GM15510 (cell line): Measurements from ENCODE around the gene CDK18.

Source experiments
- POLR2A ChIP-seq: IDR thresholded peaks from 3 replicates; pipeline ENCODE4 v1.6.1; 2011; ENCODE audit warnings: borderline replicate concordance; ENCODE audit not compliant: insufficient read length; ENCODE audit errors: extremely low read depth

CDK18 gene

DNA sequence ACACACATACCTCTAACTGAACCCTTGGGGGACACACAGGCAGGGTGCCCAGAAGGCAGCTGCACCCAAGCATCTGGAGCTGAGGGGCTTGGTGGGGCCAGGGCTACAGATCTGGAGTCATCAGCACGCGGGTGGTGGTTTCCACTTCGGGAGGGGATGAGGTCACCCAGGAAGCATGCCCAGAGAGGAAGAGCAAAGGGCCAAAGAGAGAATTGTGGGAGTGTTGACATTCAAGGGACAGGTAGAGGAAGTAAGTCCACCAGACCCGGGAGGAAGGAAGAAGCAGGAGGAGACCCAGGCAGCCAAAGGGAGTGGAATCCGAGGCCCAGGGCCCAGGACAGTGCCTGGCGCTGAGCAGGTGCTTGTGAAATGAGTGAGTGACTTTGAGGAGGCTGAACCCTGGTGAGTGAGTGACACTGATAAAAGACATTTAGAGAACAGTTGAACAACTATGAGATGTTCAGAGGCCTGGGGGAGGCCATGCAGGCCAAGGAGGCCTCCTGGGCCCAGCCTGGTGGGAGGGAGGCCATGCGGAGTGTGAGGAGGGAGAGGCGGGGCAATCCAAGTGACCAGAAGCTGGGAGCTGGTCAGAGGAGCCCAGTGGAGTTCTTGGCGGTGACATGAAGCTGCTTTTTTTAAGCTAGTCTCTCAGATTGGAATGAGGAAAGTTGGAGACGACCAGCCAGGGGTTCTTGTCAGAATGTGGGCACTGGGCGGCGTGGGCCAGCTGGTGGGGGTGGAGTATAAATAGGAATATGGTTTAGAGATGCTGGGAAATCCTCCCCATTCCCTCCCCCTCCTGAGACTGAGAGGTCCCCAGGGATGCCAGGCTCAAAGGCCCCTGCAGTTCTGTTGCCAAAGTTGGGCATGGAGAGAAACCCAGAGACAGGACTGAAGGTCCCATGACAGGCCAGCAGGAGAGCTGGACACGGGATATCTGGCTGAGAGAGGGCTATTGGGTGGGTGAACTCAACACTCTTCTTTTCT is 7.9 kb downstream of the CDK18 start:
- TF ChIP-seq POLR2A: no peak

DNA sequence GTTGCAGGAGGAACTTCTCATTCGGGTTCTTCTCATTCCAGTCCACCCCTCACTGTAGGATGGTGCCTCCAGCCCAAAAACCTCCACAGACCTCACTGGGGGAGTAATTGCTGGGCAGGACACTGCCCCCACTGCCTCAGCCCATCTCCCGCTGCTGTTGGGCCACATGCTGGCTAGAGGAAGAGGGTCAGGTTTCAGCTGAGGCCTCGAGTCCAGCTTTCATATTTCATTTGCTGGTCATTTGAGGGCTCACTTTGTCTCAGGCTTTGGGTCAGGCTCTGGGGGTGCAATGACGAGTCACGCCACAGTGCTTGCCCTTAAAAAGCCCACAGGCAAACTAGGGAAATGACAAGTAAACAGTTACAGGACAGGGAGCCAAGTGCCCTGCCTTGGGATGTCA is 9.3 kb downstream of the CDK18 start:
- no peak for TF ChIP-seq POLR2A

DNA sequence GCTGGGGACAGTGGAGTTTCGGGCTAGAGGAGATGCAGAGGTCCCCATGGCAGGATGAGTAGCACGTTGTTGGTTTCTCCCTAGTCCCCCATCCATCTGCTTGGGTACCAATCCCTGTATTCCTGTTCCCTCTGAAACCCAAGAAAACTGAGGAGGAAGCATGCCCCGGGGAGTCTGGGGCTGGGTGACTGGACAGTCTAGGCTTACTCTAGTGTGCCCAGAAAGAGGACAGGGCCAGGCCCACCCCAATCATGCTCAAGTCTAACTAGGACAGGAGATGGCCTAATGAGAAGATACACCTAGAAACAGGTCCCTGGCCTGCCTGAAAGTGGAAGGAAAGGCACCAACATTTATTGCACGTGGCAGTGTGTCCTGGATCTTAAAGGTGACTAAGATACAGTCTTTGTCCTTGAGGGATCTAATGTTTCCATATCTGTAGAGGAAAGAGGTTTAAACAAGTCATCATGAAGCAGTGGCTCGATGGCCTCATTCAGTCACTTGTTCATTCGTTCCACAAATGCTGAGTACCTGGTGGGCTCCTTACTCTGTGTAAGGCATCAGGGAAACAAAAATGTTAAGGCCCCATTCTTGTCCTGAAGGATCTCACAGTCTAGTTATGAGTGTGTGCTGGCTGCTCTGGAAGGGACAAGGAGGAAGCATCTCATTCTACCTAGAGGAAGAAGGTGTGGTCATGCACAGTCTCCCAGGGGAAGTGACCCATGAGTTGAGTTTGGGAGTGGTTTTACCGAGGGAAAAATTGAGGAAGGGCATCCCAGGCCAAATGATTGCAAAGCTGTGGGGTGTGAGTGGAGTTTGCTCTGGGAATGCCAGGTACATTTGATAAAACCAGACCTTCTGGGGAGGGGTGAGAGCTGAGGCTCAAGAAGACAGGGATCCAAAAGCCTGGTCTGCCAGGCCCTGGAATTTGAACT is 10.0 kb downstream of the CDK18 start:
- no peak for TF ChIP-seq POLR2A

DNA sequence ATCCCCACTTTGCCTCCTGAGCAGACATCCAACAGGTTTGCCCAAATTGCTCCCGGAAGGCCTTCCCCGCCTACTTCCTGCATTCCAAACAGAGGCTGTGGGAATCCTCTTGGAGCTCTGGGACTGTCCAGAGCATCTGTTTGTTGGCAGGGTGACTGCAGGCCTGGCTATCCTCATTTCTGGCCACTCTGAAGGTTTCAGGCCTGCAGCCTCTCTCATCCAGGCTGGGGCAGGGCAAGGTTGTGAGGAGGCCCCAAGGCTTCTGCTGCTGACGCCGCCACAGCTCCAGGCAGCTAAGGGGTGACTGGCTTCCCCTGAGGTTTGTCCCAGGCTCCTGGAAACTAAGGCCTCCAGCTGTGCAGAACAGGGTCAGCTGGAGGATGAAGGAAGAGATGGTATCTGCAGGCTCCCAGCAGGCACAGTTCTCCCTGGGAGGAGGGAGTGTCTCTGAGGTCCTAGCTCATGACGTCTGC is 11.3 kb downstream of the CDK18 start:
- TF ChIP-seq POLR2A: no peak

DNA sequence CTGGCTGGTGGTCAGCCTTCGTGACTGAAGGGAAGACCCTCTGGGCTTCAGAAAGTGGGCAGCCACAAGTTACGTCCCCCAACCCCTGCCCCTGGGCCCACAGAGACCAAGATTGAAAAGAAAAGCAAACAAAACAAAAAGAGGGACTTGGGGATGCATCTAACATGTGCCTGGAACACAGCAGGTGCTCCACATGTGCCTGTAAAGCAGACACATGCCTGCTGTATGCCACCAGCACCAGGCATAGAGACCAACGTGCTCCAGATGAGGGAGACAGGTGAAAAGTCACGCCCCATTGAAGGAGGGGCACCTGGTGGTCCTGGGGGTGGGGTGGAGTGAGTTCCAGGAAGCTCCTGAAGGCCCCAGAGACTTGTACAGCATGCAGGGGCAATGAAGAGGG is 11.9 kb downstream of the CDK18 start:
- no peak for TF ChIP-seq POLR2A

DNA sequence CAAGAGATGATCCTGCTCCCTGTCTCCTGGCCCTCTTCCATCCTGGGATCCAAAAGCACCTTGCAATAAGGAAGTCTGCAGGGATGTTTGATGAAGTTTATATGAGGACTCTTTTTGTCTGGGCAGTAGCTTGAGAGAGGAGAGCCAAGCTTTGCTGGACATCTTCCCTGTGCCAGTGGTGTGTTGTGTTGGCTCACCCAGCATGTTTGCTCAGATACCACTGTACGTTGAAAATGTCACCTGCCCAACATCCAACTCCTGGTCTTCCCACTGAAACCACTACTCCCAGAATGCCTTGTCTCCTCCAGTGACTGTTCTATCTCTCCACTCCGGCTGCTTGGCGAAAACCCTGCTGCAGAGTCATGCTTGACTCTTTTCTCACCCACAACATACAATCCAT is 12.8 kb downstream of the CDK18 start:
- TF ChIP-seq POLR2A: no peak

DNA sequence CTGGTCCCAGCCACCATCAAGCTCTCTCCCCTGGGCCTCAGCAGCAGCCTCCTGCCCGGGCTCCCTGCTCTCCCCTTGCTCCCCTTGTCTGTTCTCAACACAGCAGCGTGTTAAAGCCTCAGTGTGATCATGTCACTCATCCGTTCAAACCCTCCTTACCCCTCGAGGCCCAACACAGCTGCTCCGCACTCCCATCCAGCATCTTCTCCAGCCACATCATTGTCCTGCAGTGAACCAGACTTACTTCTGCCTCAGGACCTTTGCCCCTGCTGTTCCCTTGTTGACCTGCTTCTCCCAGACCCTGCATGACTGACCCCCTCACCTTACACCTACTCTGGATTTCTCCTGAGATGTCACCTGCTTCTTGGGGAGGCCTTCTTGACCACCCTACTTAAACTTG is 13.3 kb downstream of the CDK18 start:
- no peak for TF ChIP-seq POLR2A

DNA sequence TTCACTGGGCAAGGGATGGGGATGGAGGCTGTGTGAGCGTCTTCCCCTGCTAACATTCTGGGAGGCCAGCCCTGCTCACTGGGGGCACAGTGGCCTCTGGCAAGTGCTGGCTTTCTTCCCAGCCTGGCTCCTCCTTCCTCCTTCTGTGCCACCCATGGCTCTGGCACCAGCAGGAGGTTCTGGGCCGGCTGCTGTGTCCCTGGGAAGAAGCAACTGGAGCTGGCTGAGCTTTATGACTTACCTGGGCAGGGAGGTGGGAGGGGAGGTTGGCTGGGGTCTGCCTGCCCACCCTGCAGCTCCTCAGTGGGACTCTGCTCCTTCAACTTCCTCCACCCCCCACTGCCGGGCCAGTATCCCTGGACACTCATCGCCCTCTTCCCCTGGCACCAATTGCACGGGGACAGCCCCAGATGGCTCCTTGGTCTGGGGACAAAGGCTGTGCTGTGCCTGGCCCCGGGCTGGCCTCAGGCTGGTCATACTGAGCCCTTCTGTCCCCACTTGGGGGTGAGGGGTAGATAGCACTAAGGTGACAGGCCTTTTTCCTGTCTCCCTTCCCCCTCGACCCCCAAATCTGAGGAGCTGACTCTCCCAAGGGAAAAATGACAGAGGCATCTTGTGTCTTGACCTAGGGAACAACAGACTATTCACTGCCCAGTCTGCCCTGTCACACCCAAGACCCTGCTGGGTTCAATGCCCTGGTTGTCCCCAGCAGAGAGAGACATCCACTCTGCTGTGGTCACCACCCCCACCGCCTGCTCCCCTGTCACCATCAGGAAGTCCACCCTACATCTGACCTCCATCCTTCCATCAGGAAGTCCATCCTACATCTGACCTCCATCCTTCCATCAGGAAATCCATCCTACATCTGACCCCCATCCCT is 14.4 kb downstream of the CDK18 start:
- no peak for TF ChIP-seq POLR2A

DNA sequence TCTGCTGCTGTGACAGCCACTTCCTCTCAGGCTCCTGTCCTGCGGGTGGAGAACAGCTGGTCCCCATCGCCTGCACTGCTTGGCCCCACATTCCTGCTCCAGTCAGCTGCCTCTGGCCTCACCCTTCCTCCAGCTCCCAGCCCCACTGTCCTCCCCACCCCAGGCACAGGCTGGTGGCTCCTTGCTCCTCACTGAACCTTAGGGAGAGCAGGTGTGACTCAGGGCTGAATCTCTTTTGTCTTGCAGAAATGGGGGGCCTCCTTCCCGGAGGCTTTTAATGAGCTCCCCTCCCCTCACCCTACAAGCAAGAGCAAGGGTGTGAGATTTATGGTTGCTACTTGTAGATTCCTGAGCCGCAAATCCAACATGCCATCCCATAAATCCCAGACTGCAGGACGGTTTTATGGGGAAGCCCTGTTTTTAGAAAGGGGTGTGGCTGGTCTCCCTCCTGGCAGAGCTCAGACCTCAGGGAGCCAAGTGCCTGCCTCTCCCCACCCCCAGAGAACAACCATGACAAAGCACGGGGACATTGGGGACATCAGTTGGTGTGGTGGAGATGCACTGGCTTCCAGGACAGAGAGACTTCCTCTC is 15.2 kb downstream of the CDK18 start:
- TF ChIP-seq POLR2A: no peak

DNA sequence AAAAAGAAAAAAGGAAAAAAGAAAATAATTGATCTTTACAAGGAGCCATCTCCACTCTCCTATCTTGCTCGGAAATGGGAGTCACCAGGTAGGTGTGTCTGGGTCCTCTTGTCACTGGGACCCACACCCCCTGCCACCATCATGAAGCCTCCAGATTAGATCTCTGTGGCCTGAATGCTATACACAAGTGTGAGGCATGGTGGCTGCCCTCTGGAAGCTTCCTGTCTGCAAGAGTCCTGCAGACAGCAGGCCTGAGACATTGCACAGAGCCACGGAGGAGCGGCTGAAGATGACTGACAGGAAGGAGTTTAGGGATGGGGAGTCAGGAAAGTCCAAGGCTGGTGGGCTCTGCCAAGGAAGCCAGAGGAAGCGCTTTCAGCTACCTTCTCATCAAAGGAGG is 16.2 kb downstream of the CDK18 start:
- TF ChIP-seq POLR2A: no peak

DNA sequence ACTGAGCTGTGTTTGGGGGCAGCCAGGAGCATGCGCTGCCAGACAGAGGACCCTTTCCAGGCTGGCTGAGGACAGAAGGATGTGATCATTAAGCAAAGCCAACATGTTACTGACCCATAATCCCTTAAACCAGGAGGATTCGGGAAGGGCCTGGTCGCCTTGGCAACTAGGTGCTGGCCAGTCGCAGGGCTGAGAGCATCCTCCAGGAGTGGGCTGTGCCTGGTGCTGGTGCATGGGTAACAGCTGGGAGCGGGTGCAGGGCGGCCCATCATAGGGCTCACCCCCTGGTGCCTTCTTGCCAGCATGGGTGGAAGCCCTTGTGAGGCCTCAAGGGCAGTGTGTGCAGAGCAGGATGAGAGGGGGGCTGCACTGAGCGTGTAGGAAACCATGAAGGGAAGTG is 17.2 kb downstream of the CDK18 start:
- TF ChIP-seq POLR2A: no peak

DNA sequence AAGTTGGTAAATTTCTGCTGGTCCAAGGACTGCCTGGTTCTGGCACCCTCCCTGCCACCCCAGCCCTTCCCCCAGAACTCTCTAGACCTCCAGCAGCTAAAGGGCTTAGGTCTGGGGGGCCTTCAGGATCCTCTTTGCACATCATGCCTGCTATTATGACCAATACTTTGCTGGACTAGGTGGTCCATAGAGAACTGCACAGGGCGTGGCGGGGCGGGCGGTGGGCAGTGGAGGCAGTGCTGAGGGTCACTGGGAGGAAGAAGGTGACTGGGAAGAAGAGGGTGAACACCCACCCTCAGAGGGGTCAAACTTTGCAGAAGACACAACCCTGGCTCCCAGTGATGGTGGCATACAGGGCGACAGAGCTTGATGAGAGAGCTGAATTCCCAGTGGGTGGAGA is 18.2 kb downstream of the CDK18 start:
- no peak for TF ChIP-seq POLR2A

DNA sequence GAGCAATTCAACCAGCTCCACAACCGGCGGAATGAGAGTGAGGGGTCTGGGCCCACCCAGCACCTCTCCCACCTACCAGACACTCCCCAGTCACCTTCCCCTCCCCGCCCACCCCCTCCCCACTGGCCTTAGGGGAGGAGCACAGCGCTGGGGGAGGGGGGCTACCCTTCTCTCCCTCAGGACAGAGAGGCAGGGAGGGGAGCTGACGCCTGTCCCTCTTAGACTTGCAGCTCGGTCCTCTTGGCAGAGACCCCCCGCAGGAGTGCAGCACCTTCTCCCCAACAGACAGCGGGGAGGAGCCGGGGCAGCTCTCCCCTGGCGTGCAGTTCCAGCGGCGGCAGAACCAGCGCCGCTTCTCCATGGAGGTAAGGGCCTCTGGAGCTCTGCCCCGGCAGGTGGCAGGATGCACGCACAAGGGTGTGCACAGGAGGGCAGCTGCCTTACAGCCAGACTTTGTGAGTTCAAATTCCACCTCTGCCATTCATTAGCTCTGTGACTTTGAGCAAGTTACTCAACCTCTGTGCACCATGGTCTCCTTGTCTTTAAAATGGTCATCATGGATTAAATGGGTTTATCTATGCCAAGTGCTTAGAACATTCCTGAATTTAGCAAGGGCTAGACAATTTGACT is 18.9 kb downstream of the CDK18 start:
- TF ChIP-seq POLR2A: no peak
